H4 (cell line): ENCODE results near the gene BICD2. TPM values are rescaled to one million over a fixed set of nuclear protein-coding genes. Genes with fewer than 3 reads are reported as not detected.

ENCODE experiments used
- DNase-seq: peaks from one replicate; pipeline ENCODE4 v3.0.0-alpha.2; 2015; ENCODE audit warnings: low spot score
- total RNA-seq: library from RNA; depleted of rRNA; stranded (reverse); fragments of >200 nt; shearing (Covaris generic); gene quantifications from 2 replicates; pipeline ENCODE4 v1.2.3, GENCODE V29; 2014; rRNA removed

BICD2 gene
- total RNA-seq, 1 experiment from 2014 or later, result 18.3 TPM

GRCh38 chr9:92668746-92669526 is 95.7 kb downstream of the BICD2 start:
- DNase-seq, result no peak

GRCh38 chr9:92666912-92667532 is 97.6 kb downstream of the BICD2 start:
- DNase-seq, result no peak

GRCh38 chr9:92666236-92666635 is 98.4 kb downstream of the BICD2 start:
- DNase-seq, result no peak

GRCh38 chr9:92665836-92666235 is 98.8 kb downstream of the BICD2 start:
- no peak for DNase-seq

- DNase-seq, result no peak
Observed at GRCh38 chr9:92664394-92665152, 100.1 kb downstream of the BICD2 start.

- DNase-seq, result no peak
Observed at GRCh38 chr9:92663951-92664350, 100.7 kb downstream of the BICD2 start.

- DNase-seq, result no peak
Observed at GRCh38 chr9:92663126-92663525, 101.5 kb downstream of the BICD2 start.

GRCh38 chr9:92661743-92662142 is 102.9 kb downstream of the BICD2 start:
- DNase-seq, result no peak

Other genes with a start within 250 kb of the BICD2 start
- 2.0 and 5.2 TPM in 2 replicates for gene ECM2, start 228.8 kb downstream of the BICD2 start, total RNA-seq
- 6.1 and 12.8 TPM in 2 replicates for gene IPPK, start 94.7 kb downstream of the BICD2 start, total RNA-seq
- gene ZNF484, start 113.2 kb upstream of the BICD2 start, total RNA-seq, result 2.6 and 4.8 TPM in 2 replicates
- gene FGD3, start 182.7 kb upstream of the BICD2 start, total RNA-seq, result not detected in 2 replicates